ENCODE results near the gene PPDPF. TPM values are rescaled to one million over a fixed set of nuclear protein-coding genes. Genes with fewer than 3 reads are reported as not detected.

The PPDPF gene
- total RNA-seq, 2 donors from 2014 or later: 602 to 609 TPM

DNA sequence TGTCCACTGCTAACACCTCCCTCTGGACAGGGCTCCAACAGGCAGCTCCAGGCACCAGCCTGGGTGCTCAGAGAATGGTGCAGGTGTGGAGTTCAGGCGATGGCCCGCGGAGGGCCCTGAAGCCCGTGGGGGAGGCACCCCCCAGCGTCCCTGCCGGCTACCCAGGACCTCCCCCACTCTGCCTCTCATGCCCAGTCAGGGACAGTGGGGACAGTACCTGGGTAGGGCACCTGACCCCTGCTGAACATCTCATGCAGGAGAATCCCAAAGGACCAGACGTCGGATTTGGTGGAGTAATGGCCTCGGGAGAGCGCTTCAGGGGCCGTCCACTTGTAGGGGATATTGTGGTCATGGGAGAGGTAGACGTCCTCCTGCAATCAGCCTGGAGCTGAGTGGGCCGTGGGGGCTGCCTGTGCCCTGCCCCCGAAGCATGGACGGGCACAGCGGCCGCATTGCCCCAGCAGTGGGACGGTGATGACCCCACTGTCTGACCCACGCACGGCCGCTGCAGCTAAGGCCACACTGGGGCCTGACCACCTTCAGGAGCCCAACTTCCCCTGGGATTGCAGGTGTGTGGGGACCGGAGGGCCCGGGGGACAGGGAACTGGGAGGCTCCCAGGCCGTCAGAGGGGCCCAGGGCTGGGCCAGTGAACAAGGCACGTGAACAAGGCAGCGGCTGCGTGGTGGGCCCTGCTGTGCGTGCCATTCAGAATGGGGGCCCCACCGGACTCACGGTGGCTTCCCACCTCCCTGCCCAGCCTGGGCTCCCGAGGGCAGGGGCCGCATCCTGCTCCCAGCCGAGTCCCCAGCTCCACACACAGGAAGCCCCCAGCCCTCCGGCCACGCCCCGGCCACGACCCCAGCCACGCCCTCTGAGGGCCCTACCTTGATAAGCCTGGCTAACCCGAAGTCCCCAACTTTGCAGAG lies 9.6 kb downstream of the PPDPF start:
- TF ChIP-seq POLR2A (IDR thresholded peaks at IDR 0.05): no peak
- TF ChIP-seq POLR2AphosphoS5 (IDR thresholded peaks at IDR 0.05): no peak
- TF ChIP-seq, protein P1, sequence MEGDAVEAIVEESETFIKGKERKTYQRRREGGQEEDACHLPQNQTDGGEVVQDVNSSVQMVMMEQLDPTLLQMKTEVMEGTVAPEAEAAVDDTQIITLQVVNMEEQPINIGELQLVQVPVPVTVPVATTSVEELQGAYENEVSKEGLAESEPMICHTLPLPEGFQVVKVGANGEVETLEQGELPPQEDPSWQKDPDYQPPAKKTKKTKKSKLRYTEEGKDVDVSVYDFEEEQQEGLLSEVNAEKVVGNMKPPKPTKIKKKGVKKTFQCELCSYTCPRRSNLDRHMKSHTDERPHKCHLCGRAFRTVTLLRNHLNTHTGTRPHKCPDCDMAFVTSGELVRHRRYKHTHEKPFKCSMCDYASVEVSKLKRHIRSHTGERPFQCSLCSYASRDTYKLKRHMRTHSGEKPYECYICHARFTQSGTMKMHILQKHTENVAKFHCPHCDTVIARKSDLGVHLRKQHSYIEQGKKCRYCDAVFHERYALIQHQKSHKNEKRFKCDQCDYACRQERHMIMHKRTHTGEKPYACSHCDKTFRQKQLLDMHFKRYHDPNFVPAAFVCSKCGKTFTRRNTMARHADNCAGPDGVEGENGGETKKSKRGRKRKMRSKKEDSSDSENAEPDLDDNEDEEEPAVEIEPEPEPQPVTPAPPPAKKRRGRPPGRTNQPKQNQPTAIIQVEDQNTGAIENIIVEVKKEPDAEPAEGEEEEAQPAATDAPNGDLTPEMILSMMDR (IDR thresholded peaks at IDR 0.05): no peak
- Histone ChIP-seq H3K4me3 (no peak overlapping the region), H3K36me3 (no peaks in the 10 kb centered on the region), H3K27ac (no peak overlapping the region), H3K27me3 (replicated peaks; ENCODE audit: insufficient read depth) (no peaks in the 10 kb centered on the region), H3K9me3 (no peaks in the 10 kb centered on the region), H3K4me1 (replicated peaks) (no peaks in the 10 kb centered on the region)
- DNase-seq (ENCODE audit: low spot score): no peak
- WGBS: 75% methylated on average over 29 of the region's 39 CpGs
- intact Hi-C loops (cut with DNase I): loop anchor here (10.0 kb wide), 1 partner anchor 335 kb away; the partner anchor contains the start of genes ABHD16B and TPD52L2

DNA sequence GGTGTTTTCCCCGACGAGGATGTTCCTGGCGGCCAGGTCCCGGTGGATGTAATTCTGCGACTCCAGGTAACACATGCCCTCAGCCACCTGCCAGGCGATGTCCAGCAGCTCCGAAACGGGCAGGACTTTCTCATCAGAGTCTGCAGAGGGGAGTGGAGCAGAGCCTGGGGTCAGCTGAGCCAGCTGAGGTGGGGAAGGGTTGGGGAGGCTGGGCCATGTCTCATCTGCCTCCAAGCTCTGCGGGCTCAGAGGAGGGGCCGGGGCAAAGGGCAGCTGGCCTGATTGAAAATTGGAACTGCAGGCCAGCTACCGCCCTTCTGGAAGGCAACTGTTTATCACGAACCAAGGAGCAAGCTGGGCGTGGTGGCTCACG lies 10.2 kb downstream of the PPDPF start:
- intact Hi-C loops (cut with DNase I): loop anchor here (10.0 kb wide), 1 partner anchor 334 kb away; the partner anchor contains the start of genes ABHD16B and TPD52L2
- no peak overlapping the region for H3K4me3 ChIP-seq
- H3K9me3 ChIP-seq: no peaks in the 10 kb centered on the region
- H3K27me3 ChIP-seq (replicated peaks; ENCODE audit: insufficient read depth): no peaks in the 10 kb centered on the region
- WGBS: 75% methylated on average over 14 of the region's 14 CpGs
- DNase-seq (ENCODE audit: low spot score): no peak
- H3K36me3 ChIP-seq: no peaks in the 10 kb centered on the region
- TF ChIP-seq POLR2AphosphoS5 (IDR thresholded peaks at IDR 0.05): no peak
- H3K4me1 ChIP-seq (replicated peaks): no peaks in the 10 kb centered on the region
- H3K27ac ChIP-seq: no peak overlapping the region

DNA sequence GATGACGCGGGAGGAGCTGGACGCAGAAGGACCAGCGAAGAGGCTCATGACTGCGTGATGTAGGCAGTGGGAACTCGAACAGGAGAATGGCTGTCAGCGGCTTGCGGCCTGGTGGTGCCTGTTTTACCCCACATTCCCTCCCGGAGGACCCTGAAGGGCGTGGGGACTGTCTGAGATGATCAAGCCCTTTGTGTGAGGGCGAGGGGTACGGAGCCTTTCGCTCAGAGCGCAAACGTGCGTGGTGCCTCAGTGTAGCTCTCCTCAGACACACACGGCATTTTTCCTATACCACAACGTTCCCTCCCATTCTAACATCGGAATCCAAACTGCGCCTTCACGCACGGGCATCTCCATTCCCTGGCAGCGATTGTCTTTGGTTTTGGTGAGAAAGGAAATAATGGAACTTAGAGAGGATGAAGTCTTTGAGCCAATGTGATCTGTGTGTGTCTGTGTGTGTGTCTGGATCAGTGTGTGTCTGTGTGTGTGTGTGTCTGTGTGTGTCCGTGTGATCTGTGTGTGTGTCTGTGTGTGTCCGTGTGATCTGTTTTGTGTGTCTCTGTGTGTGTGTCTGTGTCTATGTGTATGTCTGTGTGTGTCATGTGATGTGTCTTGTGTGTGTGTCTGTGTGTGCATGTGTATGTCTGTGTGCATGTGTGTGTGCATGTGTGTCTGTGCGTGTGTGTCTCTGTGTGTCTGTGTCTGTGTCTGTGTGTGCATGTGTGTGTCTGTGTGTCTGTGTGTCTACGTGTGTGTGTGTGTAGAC lies 11.3 kb downstream of the PPDPF start:
- DNase-seq (ENCODE audit: low spot score): no peak
- no peaks in the 10 kb centered on the region for H3K36me3 ChIP-seq
- no peak overlapping the region for H3K4me3 ChIP-seq
- no peaks in the 10 kb centered on the region for H3K9me3 ChIP-seq
- WGBS: 81% methylated on average over 27 of the region's 27 CpGs
- peaks cover 5% of the 10 kb centered on the region for H3K4me1 ChIP-seq (replicated peaks)
- H3K27ac ChIP-seq: no peak overlapping the region
- TF ChIP-seq POLR2A (IDR thresholded peaks at IDR 0.05) (no peak), POLR2AphosphoS5 (IDR thresholded peaks at IDR 0.05) (no peak)
- TF ChIP-seq, protein P1 (IDR thresholded peaks at IDR 0.05): no peak
- H3K27me3 ChIP-seq (replicated peaks; ENCODE audit: insufficient read depth): no peaks in the 10 kb centered on the region
- intact Hi-C loops (cut with DNase I): loop anchor here (10.0 kb wide), 1 partner anchor 333 kb away; the partner anchor contains the start of genes ABHD16B and TPD52L2

DNA sequence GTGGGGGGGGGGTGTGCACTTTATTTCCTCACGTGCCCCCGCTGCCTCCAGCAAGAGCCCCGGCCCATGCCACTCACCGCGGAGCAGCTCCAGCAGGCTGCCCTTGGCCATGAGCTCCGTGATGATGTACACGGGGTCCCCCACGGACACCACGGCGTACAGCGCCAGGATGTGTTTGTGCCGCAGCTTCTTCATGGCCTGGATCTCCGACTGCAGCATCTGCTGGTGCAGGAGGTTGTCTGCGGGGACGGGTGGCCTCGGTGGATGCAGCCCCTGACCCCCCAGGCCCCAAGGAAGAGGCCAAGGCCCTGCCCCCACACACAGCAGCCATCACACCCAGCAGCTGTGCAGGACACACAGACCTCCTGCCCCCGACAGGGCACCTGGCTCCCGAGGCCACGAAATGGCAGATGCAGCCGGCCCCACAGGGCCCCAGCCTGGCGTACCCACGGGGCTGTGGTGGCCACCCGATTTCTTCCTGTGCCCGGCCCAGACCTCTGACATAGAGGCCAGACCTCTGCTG lies 11.9 kb downstream of the PPDPF start:
- Histone ChIP-seq H3K9me3 (no peaks in the 10 kb centered on the region), H3K4me1 (replicated peaks) (peaks cover 5% of the 10 kb centered on the region), H3K4me3 (no peak overlapping the region), H3K36me3 (no peaks in the 10 kb centered on the region), H3K27ac (no peak overlapping the region), H3K27me3 (replicated peaks; ENCODE audit: insufficient read depth) (no peaks in the 10 kb centered on the region)
- 75% methylated on average over 23 of the region's 24 CpGs for WGBS
- intact Hi-C loops (cut with DNase I): loop anchor here (10.0 kb wide), 1 partner anchor 332 kb away; the partner anchor contains the start of genes ABHD16B and TPD52L2
- TF ChIP-seq POLR2AphosphoS5 (IDR thresholded peaks at IDR 0.05) (no peak), POLR2A (IDR thresholded peaks at IDR 0.05) (no peak)
- TF ChIP-seq, protein P1 (IDR thresholded peaks at IDR 0.05): no peak
- no peak for DNase-seq (ENCODE audit: low spot score)

DNA sequence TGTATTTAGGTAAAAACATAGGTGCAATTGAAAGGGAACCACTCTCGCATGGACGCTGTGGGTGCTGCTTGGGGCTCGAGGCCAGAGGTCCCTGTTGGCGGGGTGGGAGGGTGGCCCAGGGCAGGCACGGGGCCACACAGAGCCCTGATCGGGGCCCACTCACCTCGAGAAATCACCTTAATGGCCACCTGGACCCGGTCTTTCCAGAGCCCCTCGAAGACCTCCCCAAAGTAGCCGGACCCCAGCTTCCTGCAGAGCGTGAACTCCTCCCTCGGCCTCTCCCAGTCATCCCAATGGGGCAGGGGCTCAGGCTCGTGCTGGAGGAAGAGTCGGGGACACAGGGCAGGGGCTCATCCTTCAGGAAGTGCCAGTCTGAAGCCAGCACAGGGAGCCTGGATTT lies 12.8 kb downstream of the PPDPF start:
- TF ChIP-seq, protein P1 (IDR thresholded peaks at IDR 0.05): no peak
- no peak for TF ChIP-seq POLR2A (IDR thresholded peaks at IDR 0.05)
- TF ChIP-seq POLR2AphosphoS5 (IDR thresholded peaks at IDR 0.05): no peak
- no peak for DNase-seq (ENCODE audit: low spot score)
- Histone ChIP-seq H3K4me1 (replicated peaks) (peaks cover 5% of the 10 kb centered on the region), H3K36me3 (no peaks in the 10 kb centered on the region), H3K27ac (no peak overlapping the region), H3K9me3 (no peaks in the 10 kb centered on the region), H3K27me3 (replicated peaks; ENCODE audit: insufficient read depth) (no peaks in the 10 kb centered on the region), H3K4me3 (no peak overlapping the region)
- WGBS: 81% methylated on average over 14 of the region's 14 CpGs
- intact Hi-C loops (cut with DNase I): loop anchor here (10.0 kb wide), 1 partner anchor 331 kb away; the partner anchor contains the start of genes ABHD16B and TPD52L2

All from prostate gland (tissue), 2 donors.